Mesothelial cell of epicardium (in vitro differentiated cells): ENCODE data around the gene PSMB2. TPM values are rescaled to one million over a fixed set of nuclear protein-coding genes. Genes with fewer than 3 reads are reported as not detected.

Experiments
- DNase-seq, 2 experiments: peaks; one replicate each; pipeline ENCODE4 v3.0.0; 2021; ENCODE audit warnings: low spot score in 2 of 2; ENCODE audit not compliant: unreplicated experiment in 2 of 2
- H3K27ac Mint-ChIP-seq: 2 replicates; pipeline ENCODE4 v1.8.0; 2021; ENCODE audit warnings: mixed read lengths
- H3K27me3 Mint-ChIP-seq: 2 replicates; pipeline ENCODE4 v1.8.0; 2021; ENCODE audit warnings: low read depth, mixed read lengths
- H3K36me3 Mint-ChIP-seq: 2 replicates; pipeline ENCODE4 v1.8.0; 2021; ENCODE audit warnings: mixed read lengths
- H3K4me1 Mint-ChIP-seq: 2 replicates; pipeline ENCODE4 v1.8.0; 2021; ENCODE audit warnings: mixed read lengths
- H3K4me3 Mint-ChIP-seq: 2 replicates; pipeline ENCODE4 v1.8.0; 2021; ENCODE audit warnings: mild to moderate bottlenecking, moderate library complexity, mixed read lengths
- H3K9me3 Mint-ChIP-seq: 2 replicates; pipeline ENCODE4 v1.8.0; 2021; ENCODE audit warnings: mixed read lengths
- CTCF ChIP-seq: fragments of 200-600 bp; sonication (generic); IDR thresholded peaks from one replicate; pipeline ENCODE4 v1.5.0; 2021; ENCODE audit warnings: antibody characterized with exemption; ENCODE audit not compliant: unreplicated experiment
- total RNA-seq: library from RNA; stranded (reverse); gene quantifications from 3 replicates; pipeline ENCODE4 v1.2.1, GENCODE V29; 2021

PSMB2 gene
- total RNA-seq, 1 donor from 2014 or later, result 61.1 TPM

- Mint-ChIP-seq H3K27ac (peak overlapping the region; percentile 89), H3K9me3 (peaks cover 19% of the 10 kb centered on the region), H3K4me3 (no peak overlapping the region), H3K36me3 (peaks cover 43% of the 10 kb centered on the region), H3K4me1 (peaks cover 16% of the 10 kb centered on the region), H3K27me3 (no peaks in the 10 kb centered on the region)
- TF ChIP-seq CTCF, result no peak
- DNase-seq, result no peak
Observed at GRCh38 chr1:35605867-35606182, 35.5 kb downstream of the PSMB2 start.

GRCh38 chr1:35605071-35605866 is 36.1 kb downstream of the PSMB2 start:
- peaks cover 19% of the 10 kb centered on the region for H3K9me3 Mint-ChIP-seq
- no peak for TF ChIP-seq CTCF
- peak overlapping the region; percentile 89 for H3K27ac Mint-ChIP-seq
- H3K27me3 Mint-ChIP-seq, result no peaks in the 10 kb centered on the region
- peaks cover 46% of the 10 kb centered on the region for H3K36me3 Mint-ChIP-seq
- H3K4me3 Mint-ChIP-seq, result no peak overlapping the region
- H3K4me1 Mint-ChIP-seq, result peaks cover 16% of the 10 kb centered on the region
- no peak for DNase-seq

DNA sequence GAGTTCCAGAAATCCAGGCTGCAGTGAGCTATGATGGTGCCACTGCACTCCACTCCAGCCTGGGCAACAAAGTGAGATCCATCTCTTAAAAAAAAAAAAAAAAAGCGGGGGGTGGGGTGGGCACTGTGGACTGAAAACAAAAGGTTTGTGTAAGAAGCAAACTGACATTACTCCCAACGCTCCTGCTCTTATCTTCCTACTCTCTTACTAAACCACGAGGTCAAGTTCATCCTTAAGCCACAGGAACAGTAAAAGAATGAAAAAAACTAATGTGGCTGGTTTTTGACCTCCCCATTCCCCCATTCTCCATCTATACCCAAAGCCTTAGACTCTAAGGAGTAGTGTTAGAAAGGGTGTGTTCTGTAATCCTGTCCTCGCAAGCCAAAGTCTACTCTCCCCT is 37.4 kb downstream of the PSMB2 start:
- Mint-ChIP-seq H3K27ac (peak overlapping the region; percentile 35), H3K4me3 (no peak overlapping the region), H3K27me3 (no peaks in the 10 kb centered on the region), H3K9me3 (peaks cover 19% of the 10 kb centered on the region), H3K36me3 (peaks cover 45% of the 10 kb centered on the region), H3K4me1 (peaks cover 20% of the 10 kb centered on the region)
- DNase-seq, result no peak
- TF ChIP-seq CTCF, result no peak

- H3K27ac Mint-ChIP-seq, result no peak overlapping the region
Observed at GRCh38 chr1:35603468-35603867, 37.9 kb downstream of the PSMB2 start.

DNA sequence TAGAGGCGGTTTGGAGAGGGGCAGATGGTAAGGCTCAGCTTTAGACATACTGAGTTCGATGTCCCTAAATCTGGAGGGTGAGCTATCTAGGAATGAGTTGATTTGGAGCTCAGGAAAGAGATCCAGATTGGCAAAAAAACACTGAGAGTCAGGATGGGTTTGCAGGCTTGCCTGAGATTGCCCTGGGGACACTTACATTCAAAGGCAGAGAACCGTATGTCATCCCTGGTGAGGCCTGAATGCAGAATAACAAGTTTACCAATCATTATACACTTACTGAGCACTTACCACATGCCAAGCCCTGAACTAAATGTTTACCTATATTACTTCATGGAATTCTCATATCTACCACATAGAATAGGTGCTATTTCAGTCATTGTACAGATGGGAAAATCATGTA is 40.7 kb downstream of the PSMB2 start:
- Mint-ChIP-seq H3K27me3 (no peaks in the 10 kb centered on the region), H3K4me1 (peaks cover 13% of the 10 kb centered on the region), H3K36me3 (peaks cover 22% of the 10 kb centered on the region), H3K9me3 (no peaks in the 10 kb centered on the region), H3K27ac (no peak overlapping the region), H3K4me3 (no peak overlapping the region)
- no peak for DNase-seq
- no peak for TF ChIP-seq CTCF

More at GRCh38 chr1:35603468-35603867, 37.9 kb downstream of the PSMB2 start:
- H3K4me1 Mint-ChIP-seq, result peaks cover 20% of the 10 kb centered on the region
- TF ChIP-seq CTCF, result no peak
- H3K9me3 Mint-ChIP-seq, result peaks cover 19% of the 10 kb centered on the region
- H3K27me3 Mint-ChIP-seq, result no peaks in the 10 kb centered on the region
- no peak overlapping the region for H3K4me3 Mint-ChIP-seq
- no peak for DNase-seq
- peaks cover 43% of the 10 kb centered on the region for H3K36me3 Mint-ChIP-seq
